SIG-M5 treated with dmso at 0.1 percent for 504 hours (cell line): ENCODE results near the gene CCDC93.
A peak's percentile ranks its signal among the peaks of the same experiment; 100 is the strongest.

ENCODE experiments used
- DNase-seq: peaks from one replicate; lab custom pipeline; 2025; ENCODE audit not compliant: unreplicated experiment; lab: John Stamatoyannopoulos, UW

The CCDC93 gene

DNA sequence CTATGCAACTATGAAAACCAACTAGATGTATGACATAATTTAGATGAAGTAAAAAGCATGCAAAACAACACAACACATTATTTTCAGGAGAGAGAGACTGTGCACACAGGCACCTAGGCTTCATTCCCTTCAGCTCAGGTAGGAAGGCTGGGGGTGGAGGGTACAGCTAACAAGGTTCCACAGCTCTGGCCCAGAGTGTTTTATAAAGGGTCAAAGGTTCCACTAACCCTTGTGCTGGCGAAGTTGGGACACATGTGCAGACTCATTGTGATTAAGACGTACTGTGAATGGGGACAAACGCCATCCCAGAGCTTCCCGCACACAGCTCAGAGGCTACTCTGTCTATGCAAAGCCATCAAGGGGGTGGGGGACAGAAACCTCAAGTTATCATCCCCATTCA, 19.1 kb downstream of the CCDC93 start:
- DNase-seq = no peak

DNA sequence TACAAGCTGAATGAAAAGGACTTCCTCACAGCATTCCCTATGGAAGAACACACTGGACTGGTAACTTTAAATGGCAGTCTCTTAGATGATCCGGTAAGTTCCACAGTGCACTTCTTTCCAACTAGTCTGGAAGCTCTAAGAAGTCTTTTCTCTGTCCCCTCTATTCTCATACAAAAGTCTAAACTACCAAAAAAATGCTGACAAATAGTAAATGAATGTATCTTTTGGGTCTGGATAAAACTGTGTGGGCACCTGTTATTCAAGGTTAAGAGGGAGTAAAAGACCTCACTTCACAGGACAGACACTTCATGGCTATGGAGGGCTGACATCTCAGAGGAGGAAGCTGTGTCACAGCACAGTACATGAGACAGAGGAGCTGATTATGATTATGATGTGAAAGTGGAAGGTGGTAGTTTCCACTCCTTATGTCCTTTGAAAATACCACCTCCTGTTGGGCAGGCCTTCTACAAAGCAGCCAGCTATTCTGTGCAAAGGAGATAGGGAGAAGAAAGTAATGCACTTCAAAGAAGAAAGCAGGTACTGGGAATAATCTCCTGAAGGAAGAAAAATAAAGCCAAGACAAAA, 23.9 kb downstream of the CCDC93 start:
- no peak for DNase-seq

DNA sequence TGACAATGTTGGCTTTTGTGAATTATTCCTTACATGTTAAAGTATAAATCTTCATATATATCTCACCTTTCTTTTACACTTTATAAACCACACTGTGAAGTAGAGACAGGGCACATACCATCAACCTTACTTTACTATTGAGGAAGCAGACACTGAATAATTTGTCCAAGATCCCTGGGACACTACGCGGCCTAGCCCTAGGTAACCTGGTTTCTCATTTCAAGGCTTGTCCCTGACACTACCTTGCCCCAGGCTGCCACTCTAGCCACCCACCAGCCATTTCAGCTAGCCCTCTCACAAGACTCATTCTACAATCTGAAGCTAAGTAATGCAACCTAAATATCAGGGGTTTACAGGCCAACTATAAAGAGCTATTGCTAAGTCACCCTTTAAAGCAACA, 26.7 kb downstream of the CCDC93 start:
- no peak for DNase-seq

- DNase-seq = no peak
These were observed 28.8 kb downstream of the CCDC93 start for GRCh38 chr2:117985092-117985491.

GRCh38 chr2:117984208-117984607, 29.7 kb downstream of the CCDC93 start:
- no peak for DNase-seq

- no peak for DNase-seq
These were observed 30.8 kb downstream of the CCDC93 start for GRCh38 chr2:117983040-117983439.

GRCh38 chr2:117982376-117983033, 31.4 kb downstream of the CCDC93 start:
- DNase-seq = no peak

- DNase-seq = no peak
These were observed 32.1 kb downstream of the CCDC93 start for GRCh38 chr2:117981810-117982209.

- DNase-seq = peak; percentile 9
These were observed 32.8 kb downstream of the CCDC93 start for GRCh38 chr2:117980783-117981676.

DNA sequence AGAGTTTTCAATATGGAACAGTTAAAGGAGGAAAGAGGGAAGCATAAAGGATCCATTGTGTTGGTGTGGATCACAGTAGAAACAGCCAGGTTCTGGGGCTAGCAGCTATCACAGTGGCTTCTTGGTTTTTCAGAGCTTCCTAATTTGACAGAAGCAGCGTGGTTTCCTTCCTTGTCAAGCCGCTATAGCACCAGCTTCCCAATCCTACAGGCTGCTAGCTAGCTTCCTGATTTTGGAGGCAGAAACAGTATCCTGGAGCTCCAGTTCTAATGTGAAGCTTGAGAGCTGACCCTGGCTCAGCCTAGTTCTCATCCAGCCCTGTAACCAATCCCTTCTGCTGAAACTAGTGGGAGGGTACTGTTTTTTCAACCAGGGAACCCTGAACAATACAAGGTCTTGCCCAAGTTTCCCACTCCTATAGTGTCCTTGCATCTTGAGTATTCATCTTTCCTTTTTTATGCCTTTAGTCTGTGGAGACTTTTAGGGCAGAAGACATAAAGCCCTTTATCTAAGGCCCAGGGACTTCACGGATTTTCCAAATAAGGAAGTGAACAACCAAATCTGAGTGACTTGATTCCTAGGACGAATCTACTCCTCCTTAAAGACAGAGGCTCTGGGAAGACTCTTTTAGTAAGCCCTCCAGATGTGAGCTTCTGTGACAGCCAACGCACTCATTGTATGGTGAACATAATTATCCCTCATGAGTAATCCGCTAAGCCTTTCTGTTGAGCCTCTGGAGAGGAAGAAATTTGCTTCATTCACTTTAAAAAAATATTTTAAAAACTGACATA, 33.8 kb downstream of the CCDC93 start:
- no peak for DNase-seq

DNA sequence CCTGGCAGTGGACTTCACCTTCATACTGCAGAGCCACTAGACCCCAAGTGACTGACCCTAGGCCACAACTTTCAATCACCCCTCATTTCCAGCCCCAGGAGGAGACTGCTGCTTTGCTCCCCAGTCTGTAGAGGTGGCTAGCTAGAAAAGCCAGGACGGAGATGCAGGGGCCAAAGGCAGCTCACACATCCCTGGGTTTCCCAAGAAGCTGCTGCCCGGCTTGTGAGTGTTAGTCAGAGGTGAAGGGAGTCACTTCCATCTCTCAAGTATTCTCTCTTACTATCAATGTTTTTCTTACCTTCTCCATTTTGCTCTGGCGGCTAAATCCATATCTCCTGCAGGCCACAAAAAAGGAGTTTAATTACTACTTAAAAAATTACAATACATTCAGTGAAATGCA, 36.2 kb downstream of the CCDC93 start:
- no peak for DNase-seq

DNA sequence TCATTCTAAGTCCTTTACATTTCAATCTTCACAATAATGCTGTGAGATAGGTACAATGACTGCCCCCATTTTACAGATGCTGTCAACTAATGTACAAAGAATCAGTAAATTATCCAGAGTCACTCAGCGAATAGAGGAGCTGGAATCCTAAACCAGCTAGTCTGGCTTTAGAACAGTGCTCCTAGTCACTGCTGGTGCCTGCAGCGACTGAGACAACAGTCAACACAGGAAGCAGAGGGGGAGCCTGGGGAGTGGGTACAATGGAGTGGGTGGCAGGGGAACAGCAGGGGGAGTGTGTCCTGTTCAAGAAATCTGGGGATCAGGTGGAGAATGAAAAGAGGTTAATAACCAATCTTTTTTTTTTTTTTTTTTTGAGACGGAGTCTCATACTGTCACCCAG, 37.3 kb downstream of the CCDC93 start:
- DNase-seq = no peak

DNA sequence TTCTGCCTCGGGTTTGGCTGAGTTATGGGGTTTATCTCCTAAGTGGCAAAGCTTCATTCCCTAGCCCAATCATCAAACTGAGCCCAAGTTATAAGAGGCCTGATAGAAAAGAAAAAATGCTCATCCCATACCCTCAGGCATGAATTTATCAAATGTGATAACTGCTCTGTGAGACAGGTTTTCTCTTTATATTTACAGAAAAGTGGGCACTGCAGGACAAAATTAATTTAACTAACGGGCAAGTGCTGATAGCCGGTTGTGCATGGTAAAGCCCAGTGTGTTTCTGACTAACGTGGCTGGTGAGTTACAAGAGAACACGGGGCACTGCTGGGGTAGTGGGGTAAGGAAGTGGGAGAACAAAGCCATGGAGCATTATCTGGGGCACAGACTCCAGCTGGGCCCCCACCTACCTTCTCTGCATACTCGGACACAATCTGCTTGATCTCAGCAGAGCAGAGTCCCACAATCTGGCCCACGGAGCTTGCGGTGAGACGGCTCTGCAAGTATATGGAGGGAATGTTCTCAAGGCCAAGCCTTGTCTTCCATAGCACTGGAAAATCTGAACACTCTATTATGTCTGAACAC, 40.3 kb downstream of the CCDC93 start:
- DNase-seq = no peak

GRCh38 chr2:117972476-117973123, 41.3 kb downstream of the CCDC93 start:
- DNase-seq = no peak

DNA sequence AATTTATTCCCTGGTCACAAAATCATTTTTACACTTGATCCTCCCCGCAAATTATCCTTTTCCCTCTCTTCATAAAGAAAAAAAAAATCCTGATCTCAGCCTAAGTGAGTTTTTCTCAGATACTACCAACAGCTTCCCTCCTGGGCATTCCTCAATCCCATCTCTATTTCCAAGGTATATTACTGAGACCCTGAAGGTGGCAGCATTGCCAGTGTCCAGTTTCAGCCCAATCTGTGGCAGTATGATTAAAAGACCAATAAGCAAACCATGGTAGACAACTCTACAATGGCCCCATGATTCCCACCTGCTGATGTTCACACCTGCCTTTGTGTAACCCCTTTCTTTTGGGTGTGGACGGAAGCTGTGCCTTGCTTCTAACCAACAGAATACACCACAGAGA, 45.1 kb downstream of the CCDC93 start:
- DNase-seq = no peak

- DNase-seq = no peak
These were observed 45.7 kb downstream of the CCDC93 start for GRCh38 chr2:117967977-117968718.

DNA sequence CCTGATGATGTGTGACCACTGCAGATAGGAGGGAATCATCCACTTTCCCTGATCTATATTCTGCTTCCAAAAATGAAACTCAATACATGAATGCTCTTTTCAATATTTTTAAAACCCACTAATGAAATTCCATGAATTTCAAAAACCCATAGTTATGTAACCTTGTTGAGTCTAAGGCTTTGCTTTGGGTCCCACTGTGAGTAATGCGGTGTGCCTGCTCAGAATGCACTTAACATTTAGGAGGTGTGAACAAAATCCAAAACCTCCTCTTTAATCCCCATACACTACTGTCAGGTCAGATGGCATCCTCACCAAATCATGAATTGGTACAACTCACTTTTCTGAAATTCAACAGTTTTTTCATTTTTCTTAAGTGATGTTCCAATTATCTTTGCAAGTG, 50.4 kb downstream of the CCDC93 start:
- no peak for DNase-seq

DNA sequence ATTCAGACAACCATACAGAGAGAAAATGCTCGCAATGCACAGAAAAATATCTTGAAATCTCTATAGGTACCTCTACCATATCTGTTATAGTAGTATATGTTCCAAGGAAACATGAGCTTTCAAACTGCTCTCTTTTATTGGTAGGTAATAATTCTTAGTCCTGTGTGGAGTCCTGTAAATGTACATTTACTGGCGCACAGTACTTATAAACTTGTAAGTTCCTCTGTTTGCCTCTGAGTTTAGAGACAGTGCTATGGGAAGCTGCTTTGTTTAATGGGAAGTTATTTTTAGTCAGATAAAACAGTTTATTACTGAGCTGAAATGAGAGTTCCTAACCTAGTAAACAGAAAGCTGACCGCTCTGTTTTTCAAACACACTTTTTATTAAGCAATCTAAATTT, 52.7 kb downstream of the CCDC93 start:
- DNase-seq = no peak

DNA sequence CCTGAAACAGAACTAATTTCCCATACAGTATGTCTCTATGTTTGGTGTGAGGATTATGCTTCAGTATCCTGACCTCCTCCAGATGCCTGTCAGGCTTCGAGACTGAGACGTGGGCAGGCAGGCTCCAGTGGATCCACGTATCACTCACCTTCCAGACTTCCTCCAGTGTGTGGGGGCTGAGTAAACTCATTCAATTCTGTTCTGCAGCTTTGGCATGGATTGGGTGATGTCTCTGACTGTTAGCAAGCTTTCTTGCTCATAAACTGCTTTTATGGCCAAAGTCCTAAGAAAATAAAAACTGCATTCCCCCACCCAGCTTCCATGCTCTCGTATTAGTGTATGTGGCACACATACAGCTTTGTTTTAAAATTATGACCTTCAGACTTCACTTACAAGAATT, 53.6 kb downstream of the CCDC93 start:
- no peak for DNase-seq

DNA sequence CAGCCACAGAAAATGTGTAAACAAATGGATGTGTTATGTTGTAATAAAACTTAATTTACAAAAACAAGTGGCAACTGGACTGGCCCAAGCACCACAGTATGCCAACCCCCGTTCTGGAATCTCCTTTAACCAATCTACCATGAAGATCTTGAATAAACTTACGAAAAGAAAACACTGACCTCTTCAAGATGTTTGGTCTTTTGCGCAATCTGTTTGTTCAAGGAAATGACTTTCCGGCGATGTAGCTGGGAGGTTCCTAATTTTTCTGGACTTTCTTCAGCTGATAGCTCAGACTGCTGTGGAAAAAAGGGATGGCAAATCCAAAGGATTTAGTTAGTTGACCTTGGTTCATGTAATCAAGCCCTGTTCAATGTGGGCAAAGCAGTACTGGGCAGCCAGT, 55.7 kb downstream of the CCDC93 start:
- peak; percentile 30 for DNase-seq
